ENCODE data around the gene SHC4. TPM values are rescaled to one million over a fixed set of nuclear protein-coding genes. Genes with fewer than 3 reads are reported as not detected.

Gene SHC4
- total and polyA plus RNA-seq, 9 of the 15 experiments (the other 6 are each of a cell fraction or from before 2014, with no cell fraction given), result 0.43 to 1.2 (median 0.67) TPM

DNA sequence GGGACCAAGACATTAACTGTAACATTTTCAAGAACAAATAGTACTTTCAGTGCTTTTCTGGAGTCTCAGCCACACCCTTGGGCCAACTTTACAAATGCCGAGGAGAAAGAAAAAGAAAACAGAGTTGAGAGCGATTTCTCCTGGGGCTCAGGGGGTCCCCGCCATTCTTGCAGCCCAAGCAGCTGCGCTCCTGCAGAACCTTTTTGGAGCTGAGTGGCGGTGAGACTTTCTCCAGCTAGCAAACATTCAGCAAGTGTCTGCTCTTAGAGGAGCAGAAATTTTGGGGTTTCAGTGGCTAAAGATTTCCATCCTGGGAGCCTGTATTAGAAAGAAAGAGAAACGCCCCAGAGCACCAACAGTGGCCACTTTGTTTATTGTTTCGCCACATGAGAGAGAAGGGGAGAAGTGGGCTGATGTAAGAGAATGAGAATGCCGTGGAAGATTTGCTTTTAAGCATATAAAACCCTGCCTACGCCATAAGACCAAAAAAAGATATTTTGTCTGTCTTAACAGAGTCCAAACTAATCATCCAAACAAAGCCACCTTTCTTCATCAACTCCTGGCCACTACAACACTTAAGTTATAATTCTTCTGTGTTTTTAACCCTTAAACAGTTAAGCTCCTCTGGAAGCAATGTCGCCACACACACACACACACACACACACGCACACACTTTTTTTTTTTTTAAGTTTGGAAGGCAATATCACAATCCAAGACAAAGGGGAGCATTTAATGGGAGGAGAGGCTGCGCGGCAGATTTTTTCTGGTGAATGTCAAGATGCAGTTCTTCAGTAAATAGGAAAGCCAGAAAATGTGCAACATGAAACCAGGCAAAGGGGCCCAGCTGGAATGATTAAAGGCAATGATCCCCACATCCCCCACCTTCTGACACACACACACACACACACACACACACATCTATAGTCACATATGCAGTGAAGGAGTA, 66.6 kb downstream of the SHC4 start (continued):
- TF ChIP-seq, protein P1, sequence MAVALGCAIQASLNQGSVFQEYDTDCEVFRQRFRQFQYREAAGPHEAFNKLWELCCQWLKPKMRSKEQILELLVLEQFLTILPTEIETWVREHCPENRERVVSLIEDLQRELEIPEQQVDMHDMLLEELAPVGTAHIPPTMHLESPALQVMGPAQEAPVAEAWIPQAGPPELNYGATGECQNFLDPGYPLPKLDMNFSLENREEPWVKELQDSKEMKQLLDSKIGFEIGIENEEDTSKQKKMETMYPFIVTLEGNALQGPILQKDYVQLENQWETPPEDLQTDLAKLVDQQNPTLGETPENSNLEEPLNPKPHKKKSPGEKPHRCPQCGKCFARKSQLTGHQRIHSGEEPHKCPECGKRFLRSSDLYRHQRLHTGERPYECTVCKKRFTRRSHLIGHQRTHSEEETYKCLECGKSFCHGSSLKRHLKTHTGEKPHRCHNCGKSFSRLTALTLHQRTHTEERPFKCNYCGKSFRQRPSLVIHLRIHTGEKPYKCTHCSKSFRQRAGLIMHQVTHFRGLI (CRISPR knock-in tag; IDR thresholded peaks at IDR 0.05), result no peak
- TF ChIP-seq POLR2B (IDR thresholded peaks at IDR 0.05; ENCODE audit: low read depth, partially characterized antibody), result no peak
- no peak for TF ChIP-seq DDX20 (tag; IDR thresholded peaks at IDR 0.05; ENCODE audit: low read depth)
- no peak for TF ChIP-seq RB1 (IDR thresholded peaks at IDR 0.05; ENCODE audit: low read depth)
- TF ChIP-seq, protein P2, sequence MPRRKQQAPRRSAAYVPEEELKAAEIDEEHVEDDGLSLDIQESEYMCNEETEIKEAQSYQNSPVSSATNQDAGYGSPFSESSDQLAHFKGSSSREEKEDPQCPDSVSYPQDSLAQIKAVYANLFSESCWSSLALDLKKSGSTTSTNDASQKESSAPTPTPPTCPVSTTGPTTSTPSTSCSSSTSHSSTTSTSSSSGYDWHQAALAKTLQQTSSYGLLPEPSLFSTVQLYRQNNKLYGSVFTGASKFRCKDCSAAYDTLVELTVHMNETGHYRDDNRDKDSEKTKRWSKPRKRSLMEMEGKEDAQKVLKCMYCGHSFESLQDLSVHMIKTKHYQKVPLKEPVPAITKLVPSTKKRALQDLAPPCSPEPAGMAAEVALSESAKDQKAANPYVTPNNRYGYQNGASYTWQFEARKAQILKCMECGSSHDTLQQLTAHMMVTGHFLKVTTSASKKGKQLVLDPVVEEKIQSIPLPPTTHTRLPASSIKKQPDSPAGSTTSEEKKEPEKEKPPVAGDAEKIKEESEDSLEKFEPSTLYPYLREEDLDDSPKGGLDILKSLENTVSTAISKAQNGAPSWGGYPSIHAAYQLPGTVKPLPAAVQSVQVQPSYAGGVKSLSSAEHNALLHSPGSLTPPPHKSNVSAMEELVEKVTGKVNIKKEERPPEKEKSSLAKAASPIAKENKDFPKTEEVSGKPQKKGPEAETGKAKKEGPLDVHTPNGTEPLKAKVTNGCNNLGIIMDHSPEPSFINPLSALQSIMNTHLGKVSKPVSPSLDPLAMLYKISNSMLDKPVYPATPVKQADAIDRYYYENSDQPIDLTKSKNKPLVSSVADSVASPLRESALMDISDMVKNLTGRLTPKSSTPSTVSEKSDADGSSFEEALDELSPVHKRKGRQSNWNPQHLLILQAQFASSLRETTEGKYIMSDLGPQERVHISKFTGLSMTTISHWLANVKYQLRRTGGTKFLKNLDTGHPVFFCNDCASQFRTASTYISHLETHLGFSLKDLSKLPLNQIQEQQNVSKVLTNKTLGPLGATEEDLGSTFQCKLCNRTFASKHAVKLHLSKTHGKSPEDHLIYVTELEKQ (CRISPR knock-in tag; IDR thresholded peaks at IDR 0.05), result no peak
- TF ChIP-seq NELFE (IDR thresholded peaks at IDR 0.05; ENCODE audit: insufficient read depth, insufficient read length), result no peak
- no peak for TF ChIP-seq NCOA4 (IDR thresholded peaks at IDR 0.05; ENCODE audit: partially characterized antibody)
- peak; percentile 24; the same call in 1 of the 2 replicates for TF ChIP-seq ZNF589 (CRISPR knock-in tag; IDR thresholded peaks at IDR 0.05; ENCODE audit: low read depth)
- TF ChIP-seq ZC3H4 (CRISPR knock-in tag; IDR thresholded peaks at IDR 0.05; ENCODE audit: borderline replicate concordance), result no peak
- no peak for TF ChIP-seq CUX1 (CRISPR knock-in tag; IDR thresholded peaks at IDR 0.05)
- no peak for TF ChIP-seq ZNF274 (IDR thresholded peaks at IDR 0.05; ENCODE audit: borderline replicate concordance, low read depth, low read length)
- no peak for TF ChIP-seq GTF2E2 (tag; IDR thresholded peaks at IDR 0.05)
- no peak for TF ChIP-seq MTA1 (IDR thresholded peaks at IDR 0.05; ENCODE audit: borderline replicate concordance)
- TF ChIP-seq POLR3G (IDR thresholded peaks at IDR 0.05; ENCODE audit: extremely low read depth, insufficient read length, insufficient replicate concordance), result no peak
- TF ChIP-seq ZBTB8A (IDR thresholded peaks at IDR 0.05; ENCODE audit: partially characterized antibody), result no peak
- TF ChIP-seq SIN3B (IDR thresholded peaks at IDR 0.05; ENCODE audit: low read depth), result no peak
- TF ChIP-seq NFRKB (IDR thresholded peaks at IDR 0.05; ENCODE audit: low read depth), result no peak

Data from K562 (cell line).